CD4-positive, alpha-beta memory T cell (primary cell): ENCODE data around the gene RAP2B. TPM values are rescaled to one million over a fixed set of nuclear protein-coding genes. Genes with fewer than 3 reads are reported as not detected.
"Not testable (repeated sequence)": the region's sequence is repeated elsewhere in the genome, so short reads cannot be mapped to it uniquely, and the experiment has no call there.

Experiments
- CTCF ChIA-PET: fragments of 350-600 bp; sonication (Branson Sonifier 250); formaldehyde crosslinking; loops from one replicate; lab custom pipeline; 2021; ENCODE audit warnings: inconsistent platforms; ENCODE audit not compliant: partially characterized antibody; lab: Charles Lee
- POLR2A ChIA-PET: fragments of 350-600 bp; sonication (Branson Sonifier 250); formaldehyde crosslinking; loops from one replicate; lab custom pipeline; 2021; ENCODE audit not compliant: partially characterized antibody; lab: Charles Lee
- DNase-seq, 5 donors: peaks; one replicate each; pipeline versions ENCODE4 v3.0.0 to v3.0.0-alpha.2; 2020 to 2022; ENCODE audit warnings: mixed read lengths in 1 of 5
- H3K27ac ChIP-seq: one replicate; pipeline ENCODE4 v1.7.0; 2013; ENCODE audit warnings: low read depth, low read length
- H3K27me3 ChIP-seq: 2 replicates; pipeline ENCODE4 v1.7.0; 2013; ENCODE audit warnings: mild to moderate bottlenecking, low read length, moderate library complexity; ENCODE audit not compliant: insufficient read depth
- H3K36me3 ChIP-seq: 2 replicates; pipeline ENCODE4 v1.7.0; 2013; ENCODE audit warnings: mild to moderate bottlenecking, low read length, moderate library complexity; ENCODE audit not compliant: insufficient read depth
- H3K4me1 ChIP-seq: 2 replicates; pipeline ENCODE4 v1.7.0; 2013; ENCODE audit warnings: mild to moderate bottlenecking, low read length, moderate library complexity; ENCODE audit not compliant: insufficient read depth
- H3K4me3 ChIP-seq, 2 donors: one replicate each; pipeline ENCODE4 v1.7.0; 2013; ENCODE audit warnings: low read length in 2 of 2, mild to moderate bottlenecking in 1 of 2
- H3K9me3 ChIP-seq, 2 donors: one replicate each; pipeline ENCODE4 v1.7.0; 2013; ENCODE audit warnings: low read length in 2 of 2, control low read depth in 1 of 2; ENCODE audit not compliant: control insufficient read depth in 1 of 2
- H3K27ac Mint-ChIP-seq, 7 donors: one replicate each; pipeline ENCODE4 v1.8.0; 2020 to 2021; ENCODE audit warnings: mixed read lengths in 7 of 7, mild to moderate bottlenecking in 6 of 7, inconsistent platforms in 3 of 7, moderate library complexity in 3 of 7
- H3K27me3 Mint-ChIP-seq, 2 donors: one replicate each; pipeline ENCODE4 v1.8.0; 2020 to 2021; ENCODE audit warnings: mixed read lengths in 2 of 2
- H3K36me3 Mint-ChIP-seq, 2 donors: one replicate each; pipeline ENCODE4 v1.8.0; 2020 to 2021; ENCODE audit warnings: mixed read lengths in 2 of 2, inconsistent platforms in 1 of 2, mild to moderate bottlenecking in 1 of 2
- H3K4me1 Mint-ChIP-seq, 4 donors: one replicate each; pipeline ENCODE4 v1.8.0; 2020 to 2021; ENCODE audit warnings: mixed read lengths in 4 of 4, mild to moderate bottlenecking in 1 of 4
- H3K4me3 Mint-ChIP-seq, 8 donors: one replicate each; pipeline ENCODE4 v1.8.0; 2020 to 2021; ENCODE audit warnings: mixed read lengths in 8 of 8, mild to moderate bottlenecking in 7 of 8, moderate library complexity in 6 of 8, inconsistent platforms in 3 of 8
- H3K9me3 Mint-ChIP-seq, 8 donors: one replicate each; pipeline ENCODE4 v1.8.0; 2020 to 2021; ENCODE audit warnings: mixed read lengths in 8 of 8, mild to moderate bottlenecking in 5 of 8, inconsistent platforms in 3 of 8, moderate library complexity in 1 of 8
- intact Hi-C: fragments of 100-400 bp; cut with micrococcal nuclease; formaldehyde crosslinking; loops from one replicate; pipeline ENCODE4 v1.15.1; 2023
- polyA plus RNA-seq, 2 donors: library from polyadenylated mRNA; unstranded; fragments of 300-500 nt; fragmentation: Illumina TruSeq; gene quantifications; one replicate each; pipeline ENCODE4 v1.2.3, GENCODE V29; 2021
- total RNA-seq, 2 experiments: library from RNA; stranded (reverse); gene quantifications; one replicate each; pipeline ENCODE4 v1.2.3, GENCODE V29; 2021

RAP2B gene
- total RNA-seq (10 to 100 TPM; 41.1 to 42.3 TPM), polyA plus RNA-seq (10 to 100 TPM; 13.8 to 19.6 TPM)

DNA sequence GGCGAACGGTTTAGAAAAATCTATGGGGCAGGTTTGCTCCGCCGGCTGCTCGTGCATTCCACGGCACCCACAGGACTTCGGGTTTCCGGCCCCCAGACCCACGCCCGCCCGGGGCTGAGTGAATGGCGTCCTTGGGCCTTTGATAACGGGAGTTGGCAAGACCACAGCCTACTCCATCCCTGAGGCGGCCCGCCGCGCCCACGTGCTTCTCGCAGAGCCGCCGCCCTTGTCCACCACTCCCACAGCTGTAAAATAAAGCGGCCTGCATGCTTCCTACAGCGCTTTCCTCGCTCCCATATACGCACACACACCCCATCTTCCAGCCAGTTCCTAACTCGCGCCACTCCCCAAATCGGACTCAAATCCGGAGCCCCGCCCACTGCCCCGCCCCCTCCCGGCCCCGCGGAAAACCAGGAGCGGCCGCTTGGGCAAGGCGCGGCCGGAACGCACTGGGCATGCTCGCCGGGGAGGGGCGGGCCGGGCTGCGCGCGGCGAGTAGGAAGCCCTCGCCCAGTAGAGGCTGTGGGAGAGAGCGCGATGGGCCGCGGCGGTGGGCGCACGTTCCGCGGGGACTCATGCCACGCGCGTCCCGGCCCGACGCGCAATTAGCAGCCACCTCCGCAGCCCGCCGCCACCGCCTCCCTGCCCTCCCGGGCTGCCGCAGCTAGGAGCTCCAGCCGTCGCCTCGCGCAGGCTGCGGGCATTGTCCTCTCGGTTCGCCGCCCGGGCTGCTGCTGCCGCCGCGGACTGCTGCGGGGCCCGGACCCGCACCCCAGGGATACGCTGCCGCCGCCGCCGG, at the start of gene RAP2B:
RAP2B (plus strand) TSS at position 513 of the 799 bp plus-strand sequence. CDS start 468 bp downstream, outside the sequence.
- no peaks in the 10 kb centered on the region for H3K9me3 ChIP-seq
- peaks cover 0 to 2% (median 0%) of the 10 kb centered on the region in 8 donors for H3K9me3 Mint-ChIP-seq
- peaks cover 26 to 64% (median 39%) of the 10 kb centered on the region in 4 donors for H3K4me1 Mint-ChIP-seq
- no peaks in the 10 kb centered on the region for H3K27me3 Mint-ChIP-seq
- intact Hi-C loops = loop anchor here (1.0 to 10.0 kb wide), 9 partner anchors 21 to 1957 kb away; partner anchors contain the start of genes DHX36 and GPR171
- CTCF ChIA-PET = interaction anchor here (0.6 to 12.2 kb wide), 16 partner anchors 9 to 608 kb away, joined by 3 to 191 read pairs (median 5); no protein-coding TSS in a partner anchor
- peaks cover 3 to 24% of the 10 kb centered on the region in 2 donors for H3K36me3 Mint-ChIP-seq
- H3K27ac ChIP-seq = peak within 1 kb of the TSS; percentile 76
- peaks cover 37% of the 10 kb centered on the region for H3K4me1 ChIP-seq
- H3K27me3 ChIP-seq = no peaks in the 10 kb centered on the region
- H3K27ac Mint-ChIP-seq = peak within 1 kb of the TSS; percentile 97 to 98 (median 98)
- H3K36me3 ChIP-seq = no peaks in the 10 kb centered on the region
- DNase-seq = peak; percentile 88 to 93 (median 90)
- H3K4me3 ChIP-seq = peak within 1 kb of the TSS; percentile 75 to 93
- POLR2A ChIA-PET = interaction anchor here (0.7 to 8.5 kb wide), 30 partner anchors 9 to 482 kb away, joined by 3 to 206 read pairs (median 7); no protein-coding TSS in a partner anchor
- H3K4me3 Mint-ChIP-seq = peak within 1 kb of the TSS; percentile 99 to 100 (median 99)

DNA sequence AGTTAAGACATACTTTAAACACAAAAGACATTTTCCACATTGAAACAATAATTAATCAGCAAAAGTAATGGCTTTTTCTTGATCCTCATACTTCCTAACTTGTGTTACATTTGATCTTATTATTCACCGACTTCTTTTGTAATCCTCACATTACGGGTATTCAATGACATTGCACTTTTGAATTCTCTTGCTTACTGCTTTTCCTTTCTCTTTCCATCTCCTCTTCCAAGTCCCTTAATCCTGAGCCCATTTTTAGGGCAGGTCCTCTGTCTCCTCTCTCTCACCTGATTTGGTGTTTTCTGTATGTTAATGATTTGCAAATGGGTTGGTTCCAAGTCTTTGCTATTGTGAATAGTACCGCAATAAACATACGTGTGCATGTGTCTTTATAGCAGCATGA, 48.5 kb upstream of the RAP2B start:
- H3K36me3 ChIP-seq = no peaks in the 10 kb centered on the region
- ChIA-PET POLR2A (no interaction called here), CTCF (no interaction called here)
- no peaks in the 10 kb centered on the region for H3K4me1 Mint-ChIP-seq
- no peak overlapping the region for H3K4me3 ChIP-seq
- intact Hi-C loops = no loop called here
- no peak for DNase-seq
- no peaks in the 10 kb centered on the region for H3K4me1 ChIP-seq
- no peaks in the 10 kb centered on the region for H3K27me3 ChIP-seq
- H3K27ac ChIP-seq = no peak overlapping the region
- no peak overlapping the region for H3K4me3 Mint-ChIP-seq
- H3K27me3 Mint-ChIP-seq = peaks cover 0 to 2% of the 10 kb centered on the region in 2 donors
- H3K36me3 Mint-ChIP-seq = no peaks in the 10 kb centered on the region
- H3K9me3 ChIP-seq = no peaks in the 10 kb centered on the region
- H3K27ac Mint-ChIP-seq = peak overlapping the region in 1 of 7 donors; percentile 54
- no peaks in the 10 kb centered on the region for H3K9me3 Mint-ChIP-seq

DNA sequence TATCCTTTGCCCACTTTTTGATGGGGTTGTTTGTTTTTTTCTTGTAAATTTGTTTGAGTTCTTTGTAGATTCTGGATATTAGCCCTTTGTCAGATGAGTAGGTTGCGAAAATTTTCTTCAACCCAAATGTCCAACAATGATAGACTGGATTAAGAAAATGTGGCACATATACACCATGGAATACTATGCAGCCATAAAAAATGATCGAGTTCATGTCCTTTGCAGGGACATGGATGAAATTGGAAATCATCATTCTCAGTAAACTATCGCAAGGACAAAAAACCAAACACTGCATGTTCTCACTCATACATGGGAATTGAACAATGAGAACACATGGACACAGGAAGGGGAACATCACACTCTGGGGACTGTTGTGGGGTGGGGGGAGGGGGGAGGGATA, 47.8 kb upstream of the RAP2B start:
- H3K4me1 Mint-ChIP-seq, POLR2A ChIA-PET, H3K27ac ChIP-seq, H3K36me3 ChIP-seq, H3K9me3 ChIP-seq, CTCF ChIA-PET, H3K36me3 Mint-ChIP-seq, H3K9me3 Mint-ChIP-seq, H3K27ac Mint-ChIP-seq, H3K4me3 Mint-ChIP-seq, H3K27me3 ChIP-seq, intact Hi-C loops, H3K4me3 ChIP-seq, DNase-seq, H3K27me3 Mint-ChIP-seq, H3K4me1 ChIP-seq: not testable (repeated sequence)

DNA sequence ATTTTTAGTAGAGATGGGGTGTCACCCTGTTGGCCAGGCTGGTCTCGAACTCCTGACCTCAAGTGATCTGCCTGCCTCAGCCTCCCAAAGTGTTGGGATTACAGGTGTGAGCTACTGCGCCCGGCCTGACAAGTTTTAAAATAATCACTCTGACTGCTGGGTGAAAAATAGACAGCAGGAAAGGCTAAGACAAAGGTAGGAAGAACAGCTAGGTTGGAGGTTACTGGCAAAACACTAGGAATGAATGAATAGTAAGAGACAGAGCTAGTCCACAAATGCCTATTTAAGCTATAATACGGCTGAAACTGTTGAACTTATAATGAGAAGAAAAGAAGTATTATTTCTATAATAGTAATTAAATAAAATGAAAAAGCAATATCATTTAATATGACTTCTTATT, 46.7 kb upstream of the RAP2B start:
- ChIA-PET CTCF (interaction anchor here (1.1 kb wide), 1 partner anchor 175 kb away, joined by 3 read pairs; no protein-coding TSS in a partner anchor), POLR2A (no interaction called here)
- no peak overlapping the region for H3K27ac ChIP-seq
- intact Hi-C loops = no loop called here
- H3K36me3 ChIP-seq = no peaks in the 10 kb centered on the region
- H3K36me3 Mint-ChIP-seq = no peaks in the 10 kb centered on the region
- peaks cover 0 to 2% of the 10 kb centered on the region in 2 donors for H3K27me3 Mint-ChIP-seq
- H3K27ac Mint-ChIP-seq = no peak overlapping the region
- H3K4me3 Mint-ChIP-seq = no peak overlapping the region
- H3K27me3 ChIP-seq = no peaks in the 10 kb centered on the region
- H3K4me1 Mint-ChIP-seq = no peaks in the 10 kb centered on the region
- H3K4me1 ChIP-seq = no peaks in the 10 kb centered on the region
- H3K9me3 Mint-ChIP-seq = no peaks in the 10 kb centered on the region
- H3K4me3 ChIP-seq = no peak overlapping the region
- DNase-seq = no peak
- no peaks in the 10 kb centered on the region for H3K9me3 ChIP-seq

DNA sequence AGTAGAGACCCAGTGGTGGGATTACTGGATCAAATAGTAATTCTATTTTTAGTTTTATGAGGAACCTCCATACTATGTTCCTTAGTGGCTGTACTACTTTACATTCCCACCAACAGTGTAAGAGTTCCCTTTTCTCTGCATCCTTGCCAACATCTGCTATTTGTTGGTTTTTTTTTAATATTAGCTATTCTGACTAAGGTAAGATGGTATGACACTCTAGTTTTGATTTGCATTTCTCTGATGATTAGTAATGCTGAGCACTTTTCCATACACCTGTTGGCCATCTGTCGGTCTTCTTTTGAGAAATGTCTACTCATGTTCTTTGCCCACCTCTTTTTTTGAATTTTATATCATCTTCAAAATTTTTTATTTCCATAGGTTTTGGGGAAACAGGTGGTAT, 34.2 kb upstream of the RAP2B start:
- Mint-ChIP-seq H3K27me3 (no peaks in the 10 kb centered on the region), H3K36me3 (peaks cover 0 to 4% of the 10 kb centered on the region in 2 donors), H3K9me3 (peaks cover 0 to 7% (median 3%) of the 10 kb centered on the region in 8 donors), H3K27ac (no peak overlapping the region), H3K4me1 (peaks cover 0 to 4% (median 2%) of the 10 kb centered on the region in 4 donors), H3K4me3 (no peak overlapping the region)
- Histone ChIP-seq H3K4me1 (no peaks in the 10 kb centered on the region), H3K27ac (no peak overlapping the region), H3K4me3 (no peak overlapping the region), H3K27me3 (no peaks in the 10 kb centered on the region), H3K36me3 (no peaks in the 10 kb centered on the region), H3K9me3 (no peaks in the 10 kb centered on the region)
- intact Hi-C loops = no loop called here
- DNase-seq = no peak
- CTCF ChIA-PET = no interaction called here
- POLR2A ChIA-PET = no interaction called here

DNA sequence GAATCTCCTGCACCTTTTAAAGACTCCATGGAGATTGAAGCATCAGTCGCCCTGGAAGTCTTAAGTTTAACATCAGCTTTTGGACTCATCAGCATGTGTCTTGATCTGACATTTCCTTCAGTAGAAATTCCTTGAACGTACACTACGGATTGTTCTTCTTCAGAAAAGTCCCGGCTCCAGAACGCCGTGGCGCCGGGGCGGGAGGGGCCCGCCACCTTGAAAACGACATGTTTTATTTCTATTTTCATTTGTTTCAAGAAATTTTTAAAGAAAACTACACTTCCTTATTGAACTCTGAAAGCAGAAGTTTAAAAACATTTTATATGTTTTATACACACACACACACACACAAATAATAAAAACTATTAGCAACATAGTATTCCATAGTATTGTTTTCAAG, 32.6 kb upstream of the RAP2B start:
- Histone ChIP-seq H3K36me3 (no peaks in the 10 kb centered on the region), H3K27me3 (no peaks in the 10 kb centered on the region), H3K27ac (no peak overlapping the region), H3K9me3 (no peaks in the 10 kb centered on the region), H3K4me1 (no peaks in the 10 kb centered on the region), H3K4me3 (no peak overlapping the region)
- ChIA-PET POLR2A (interaction anchor here (1.2 kb wide), 1 partner anchor 9 kb away, joined by 3 read pairs; no protein-coding TSS in a partner anchor), CTCF (no interaction called here)
- Mint-ChIP-seq H3K4me1 (peaks cover 0 to 4% (median 2%) of the 10 kb centered on the region in 4 donors), H3K9me3 (peaks cover 0 to 7% (median 1%) of the 10 kb centered on the region in 8 donors), H3K4me3 (no peak overlapping the region), H3K27ac (no peak overlapping the region), H3K27me3 (no peaks in the 10 kb centered on the region), H3K36me3 (peaks cover 0 to 4% of the 10 kb centered on the region in 2 donors)
- intact Hi-C loops = no loop called here
- DNase-seq = no peak

DNA sequence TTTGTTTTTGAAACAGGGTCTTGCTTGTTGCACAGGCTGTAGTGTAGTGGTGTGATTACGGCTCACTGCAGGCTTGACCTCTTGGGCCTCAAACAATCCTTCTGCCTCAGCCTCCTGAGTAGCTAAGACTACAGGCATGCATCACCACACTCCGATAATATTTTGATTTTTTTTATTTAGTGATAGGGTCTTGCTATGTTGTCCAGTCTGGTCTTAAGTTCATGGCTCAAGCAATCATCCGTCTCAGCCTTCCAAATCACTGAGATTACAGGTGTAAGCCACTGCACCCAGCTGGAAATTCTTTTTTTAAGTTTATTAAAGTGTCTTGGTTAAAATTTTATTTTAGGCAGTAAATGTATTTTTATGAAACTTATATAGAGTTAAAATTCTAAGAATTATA, 32.2 kb upstream of the RAP2B start:
- Mint-ChIP-seq H3K4me1 (peaks cover 0 to 4% (median 2%) of the 10 kb centered on the region in 4 donors), H3K9me3 (peaks cover 0 to 7% (median 1%) of the 10 kb centered on the region in 8 donors), H3K4me3 (no peak overlapping the region), H3K27ac (no peak overlapping the region), H3K36me3 (peaks cover 0 to 4% of the 10 kb centered on the region in 2 donors), H3K27me3 (no peaks in the 10 kb centered on the region)
- Histone ChIP-seq H3K4me3 (no peak overlapping the region), H3K4me1 (no peaks in the 10 kb centered on the region), H3K27ac (no peak overlapping the region), H3K9me3 (no peaks in the 10 kb centered on the region), H3K27me3 (no peaks in the 10 kb centered on the region), H3K36me3 (no peaks in the 10 kb centered on the region)
- no peak for DNase-seq
- CTCF ChIA-PET = no interaction called here
- POLR2A ChIA-PET = interaction anchor here (1.2 to 1.3 kb wide), 2 partner anchors 10 to 31 kb away, joined by 3 read pairs; no protein-coding TSS in a partner anchor
- intact Hi-C loops = no loop called here
